Measurements from ENCODE around the gene FIP1L1. TPM values are rescaled to one million over a fixed set of nuclear protein-coding genes. Genes with fewer than 3 reads are reported as not detected.

Gene FIP1L1
- total RNA-seq, 1 donor from 2014 or later, result 46.0 TPM

- no peaks in the 10 kb centered on the region for H3K9me3 Mint-ChIP-seq (ENCODE audit: low read depth)
- H3K27ac Mint-ChIP-seq (ENCODE audit: unreplicated experiment), result no peak overlapping the region
- H3K4me1 Mint-ChIP-seq (ENCODE audit: low read depth), result peaks cover 7% of the 10 kb centered on the region
- H3K4me3 Mint-ChIP-seq (ENCODE audit: unreplicated experiment), result no peak overlapping the region
- H3K27me3 Mint-ChIP-seq (ENCODE audit: low read depth), result no peaks in the 10 kb centered on the region
- DNase-seq (ENCODE audit: low spot score), result no peak
- peaks cover 3% of the 10 kb centered on the region for H3K36me3 Mint-ChIP-seq (ENCODE audit: low read depth)
- TF ChIP-seq CTCF (IDR thresholded peaks at IDR 0.05), result no peak
These were observed 108.2 kb downstream of the FIP1L1 start for GRCh38 chr4:53485658-53486040.

- TF ChIP-seq CTCF (IDR thresholded peaks at IDR 0.05), result no peak
- Mint-ChIP-seq H3K27me3 (ENCODE audit: low read depth) (no peaks in the 10 kb centered on the region), H3K27ac (ENCODE audit: unreplicated experiment) (no peak overlapping the region), H3K4me1 (ENCODE audit: low read depth) (peaks cover 11% of the 10 kb centered on the region), H3K4me3 (ENCODE audit: unreplicated experiment) (no peak overlapping the region), H3K36me3 (ENCODE audit: low read depth) (peaks cover 3% of the 10 kb centered on the region), H3K9me3 (ENCODE audit: low read depth) (no peaks in the 10 kb centered on the region)
- DNase-seq (ENCODE audit: low spot score), result no peak
These were observed 110.3 kb downstream of the FIP1L1 start for GRCh38 chr4:53487766-53488165.

GRCh38 chr4:53489279-53489889, 111.9 kb downstream of the FIP1L1 start:
- Mint-ChIP-seq H3K4me3 (ENCODE audit: unreplicated experiment) (no peak overlapping the region), H3K4me1 (ENCODE audit: low read depth) (peaks cover 11% of the 10 kb centered on the region), H3K9me3 (ENCODE audit: low read depth) (no peaks in the 10 kb centered on the region), H3K36me3 (ENCODE audit: low read depth) (peaks cover 3% of the 10 kb centered on the region), H3K27ac (ENCODE audit: unreplicated experiment) (no peak overlapping the region), H3K27me3 (ENCODE audit: low read depth) (no peaks in the 10 kb centered on the region)
- no peak for TF ChIP-seq CTCF (IDR thresholded peaks at IDR 0.05)
- DNase-seq (ENCODE audit: low spot score), result no peak

- no peak for DNase-seq (ENCODE audit: low spot score)
- H3K27me3 Mint-ChIP-seq (ENCODE audit: low read depth), result no peaks in the 10 kb centered on the region
- no peak overlapping the region for H3K4me3 Mint-ChIP-seq (ENCODE audit: unreplicated experiment)
- H3K27ac Mint-ChIP-seq (ENCODE audit: unreplicated experiment), result peak overlapping the region; percentile 64
- H3K9me3 Mint-ChIP-seq (ENCODE audit: low read depth), result no peaks in the 10 kb centered on the region
- no peaks in the 10 kb centered on the region for H3K36me3 Mint-ChIP-seq (ENCODE audit: low read depth)
- no peak for TF ChIP-seq CTCF (IDR thresholded peaks at IDR 0.05)
- H3K4me1 Mint-ChIP-seq (ENCODE audit: low read depth), result peaks cover 11% of the 10 kb centered on the region
These were observed 112.9 kb downstream of the FIP1L1 start for GRCh38 chr4:53490161-53490956.

GRCh38 chr4:53490965-53491622, 113.7 kb downstream of the FIP1L1 start:
- no peak for DNase-seq (ENCODE audit: low spot score)
- Mint-ChIP-seq H3K36me3 (ENCODE audit: low read depth) (peaks cover 2% of the 10 kb centered on the region), H3K27me3 (ENCODE audit: low read depth) (no peaks in the 10 kb centered on the region), H3K4me1 (ENCODE audit: low read depth) (peaks cover 11% of the 10 kb centered on the region), H3K9me3 (ENCODE audit: low read depth) (no peaks in the 10 kb centered on the region), H3K27ac (ENCODE audit: unreplicated experiment) (peak overlapping the region; percentile 64), H3K4me3 (ENCODE audit: unreplicated experiment) (no peak overlapping the region)
- peak; percentile 86 for TF ChIP-seq CTCF (IDR thresholded peaks at IDR 0.05)
